DMS 273 (cell line): ENCODE measurements around the gene EFNB3.

ENCODE experiments used
- DNase-seq: peaks from one replicate; lab custom pipeline; 2025; ENCODE audit not compliant: unreplicated experiment; lab: John Stamatoyannopoulos, UW

The EFNB3 gene

GRCh38 chr17:7704601-7705268 lies at the start of gene EFNB3:
EFNB3 (plus strand) TSS chr17:7705202; CDS start chr17:7705599, 397 bp downstream.
- DNase-seq = peak; percentile 74

DNA sequence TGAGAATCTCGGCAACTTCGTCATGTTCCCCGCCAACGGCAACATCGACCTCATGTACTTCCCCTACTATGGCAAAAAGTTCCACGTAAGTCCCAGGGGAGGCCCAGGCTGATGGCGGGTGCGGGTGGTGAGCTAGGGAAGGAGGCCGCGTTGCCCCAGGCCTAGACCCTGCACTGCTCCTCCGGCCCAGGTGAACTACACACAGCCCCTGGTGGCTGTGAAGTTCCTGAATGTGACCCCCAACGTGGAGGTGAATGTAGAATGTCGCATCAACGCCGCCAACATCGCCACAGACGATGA lies 49.5 kb upstream of the EFNB3 start:
- no peak for DNase-seq

GRCh38 chr17:7656958-7657609 lies 47.9 kb upstream of the EFNB3 start:
- peak; percentile 22 for DNase-seq

GRCh38 chr17:7667656-7668406 lies 37.2 kb upstream of the EFNB3 start:
- DNase-seq = peak; percentile 68

DNA sequence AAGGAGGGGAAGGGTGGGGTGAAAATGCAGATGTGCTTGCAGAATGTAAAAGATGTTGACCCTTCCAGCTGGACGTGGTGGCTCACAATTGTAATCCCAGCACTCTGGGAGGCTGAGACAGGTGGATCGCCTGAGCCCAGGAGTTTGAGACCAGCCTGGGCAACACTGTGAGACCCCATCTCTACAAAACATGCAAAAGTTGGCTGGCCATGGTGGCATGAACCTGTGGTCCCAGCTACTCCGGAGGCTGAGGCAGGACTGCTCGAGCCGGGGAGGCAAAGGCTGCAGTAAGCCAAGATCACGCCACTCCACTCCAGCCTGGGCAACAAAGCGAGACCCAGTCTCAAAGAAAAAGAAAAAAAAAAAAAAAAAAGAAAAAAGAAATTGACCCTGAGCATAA lies 36.5 kb upstream of the EFNB3 start:
- DNase-seq = no peak

DNA sequence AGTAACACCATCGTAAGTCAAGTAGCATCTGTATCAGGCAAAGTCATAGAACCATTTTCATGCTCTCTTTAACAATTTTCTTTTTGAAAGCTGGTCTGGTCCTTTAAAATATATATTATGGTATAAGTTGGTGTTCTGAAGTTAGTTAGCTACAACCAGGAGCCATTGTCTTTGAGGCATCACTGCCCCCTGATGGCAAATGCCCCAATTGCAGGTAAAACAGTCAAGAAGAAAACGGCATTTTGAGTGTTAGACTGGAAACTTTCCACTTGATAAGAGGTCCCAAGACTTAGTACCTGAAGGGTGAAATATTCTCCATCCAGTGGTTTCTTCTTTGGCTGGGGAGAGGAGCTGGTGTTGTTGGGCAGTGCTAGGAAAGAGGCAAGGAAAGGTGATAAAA lies 31.8 kb upstream of the EFNB3 start:
- DNase-seq = peak; percentile 59

GRCh38 chr17:7674934-7675333 lies 30.1 kb upstream of the EFNB3 start:
- no peak for DNase-seq

- no peak for DNase-seq
Observed at GRCh38 chr17:7676533-7676932, 28.5 kb upstream of the EFNB3 start.

GRCh38 chr17:7677388-7678067 lies 27.5 kb upstream of the EFNB3 start:
- no peak for DNase-seq

- no peak for DNase-seq
Observed at GRCh38 chr17:7684851-7685532, 20.0 kb upstream of the EFNB3 start.

DNA sequence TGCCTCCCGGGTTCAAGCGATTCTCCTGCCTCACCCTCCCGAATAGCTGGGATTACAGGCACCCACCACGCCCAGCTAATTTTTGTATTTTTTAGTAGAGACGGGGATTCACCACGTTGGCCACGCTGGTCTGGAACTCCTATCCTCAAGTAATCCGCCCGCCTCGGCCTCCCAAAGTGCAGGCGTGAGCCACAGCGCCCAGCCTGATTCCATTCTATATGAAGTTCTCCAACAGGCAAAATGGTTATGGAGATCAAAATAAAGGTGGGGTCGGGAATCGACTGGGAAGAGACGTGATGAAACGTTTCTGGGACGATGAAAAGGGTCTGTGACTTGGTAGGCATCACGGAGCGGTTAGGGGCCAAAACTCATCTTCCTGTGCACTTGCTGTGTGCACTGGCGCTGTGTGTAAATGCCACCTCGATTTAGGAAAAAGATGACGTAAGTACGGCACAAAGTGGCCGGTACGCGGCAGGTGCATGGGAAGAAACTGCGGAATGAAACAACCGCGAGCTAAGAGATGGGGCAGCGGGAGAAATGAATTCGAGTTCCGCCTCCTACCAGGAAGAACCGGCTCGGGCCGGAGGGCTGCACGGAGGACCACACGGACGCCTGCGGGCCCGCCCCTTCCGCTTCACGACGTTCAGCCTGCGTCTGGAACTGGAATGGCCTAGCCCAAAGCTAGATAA lies 19.3 kb upstream of the EFNB3 start:
- DNase-seq = peak; percentile 92

DNA sequence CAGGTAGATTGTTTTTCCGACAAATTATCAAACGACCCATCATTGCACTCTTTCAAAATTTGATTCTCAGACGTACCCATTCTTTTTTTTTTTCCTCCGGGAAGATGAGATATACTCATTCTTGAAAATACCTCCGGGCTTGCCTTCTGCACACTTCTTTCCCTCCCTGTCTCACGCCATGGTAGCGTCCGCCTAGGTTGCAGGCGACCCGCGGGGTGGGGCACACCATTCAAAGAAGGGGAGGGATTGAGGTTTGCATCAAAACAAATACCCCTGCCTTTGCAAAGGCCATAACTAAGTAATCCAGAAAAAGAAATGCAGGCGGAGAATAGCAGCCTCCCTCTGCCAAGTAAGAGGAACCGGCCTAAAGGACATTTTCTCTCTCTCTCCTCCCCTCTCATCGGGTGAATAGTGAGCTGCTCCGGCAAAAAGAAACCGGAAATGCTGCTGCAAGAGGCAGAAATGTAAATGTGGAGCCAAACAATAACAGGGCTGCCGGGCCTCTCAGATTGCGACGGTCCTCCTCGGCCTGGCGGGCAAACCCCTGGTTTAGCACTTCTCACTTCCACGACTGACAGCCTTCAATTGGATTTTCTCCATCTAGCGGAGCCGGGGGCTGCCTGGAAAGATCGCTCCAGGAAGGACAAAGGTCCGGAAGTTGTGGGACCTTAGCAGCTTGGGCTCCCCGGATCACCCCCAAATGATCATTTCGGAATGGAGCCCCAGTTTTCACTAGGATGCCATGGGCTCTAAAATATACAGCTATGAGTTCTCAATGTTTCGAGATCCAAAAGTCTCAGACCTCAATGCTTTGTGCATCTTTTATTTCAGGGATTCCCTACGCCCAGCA lies 18.6 kb upstream of the EFNB3 start:
- DNase-seq = peak; percentile 90

DNA sequence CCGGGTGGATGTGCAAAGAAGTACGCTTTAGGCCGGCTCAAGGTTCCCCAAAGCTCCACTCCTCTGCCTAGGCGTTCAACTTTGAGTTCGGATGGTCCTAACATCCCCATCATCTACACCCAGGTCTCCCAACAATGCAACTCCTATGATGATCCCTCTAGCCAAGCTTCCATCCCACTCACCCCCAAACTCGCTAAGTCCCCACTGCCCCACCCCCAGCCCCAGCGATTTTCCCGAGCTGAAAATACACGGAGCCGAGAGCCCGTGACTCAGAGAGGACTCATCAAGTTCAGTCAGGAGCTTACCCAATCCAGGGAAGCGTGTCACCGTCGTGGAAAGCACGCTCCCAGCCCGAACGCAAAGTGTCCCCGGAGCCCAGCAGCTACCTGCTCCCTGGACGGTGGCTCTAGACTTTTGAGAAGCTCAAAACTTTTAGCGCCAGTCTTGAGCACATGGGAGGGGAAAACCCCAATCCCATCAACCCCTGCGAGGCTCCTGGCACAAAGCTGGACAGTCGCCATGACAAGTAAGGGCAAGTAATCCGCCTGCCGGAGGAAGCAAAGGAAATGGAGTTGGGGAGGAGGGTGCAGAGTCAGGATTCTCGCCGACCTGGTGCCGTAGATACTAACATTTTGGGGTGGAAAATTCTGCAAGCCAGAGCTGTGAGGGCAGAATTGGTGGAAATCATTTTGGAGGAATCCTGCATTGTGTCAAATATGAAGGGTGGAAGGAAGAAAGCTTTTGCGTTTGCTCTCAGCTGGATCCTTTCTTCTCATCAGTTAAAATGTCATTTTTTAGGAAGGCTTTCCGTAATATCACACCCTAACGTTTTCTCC lies 17.7 kb upstream of the EFNB3 start, which contains the start of gene TP53:
Gene TP53 (minus strand): TSS at position 419 of the 836 bp plus-strand sequence. CDS start 10,896 bp downstream, outside the sequence.
- DNase-seq = peak; percentile 94

DNA sequence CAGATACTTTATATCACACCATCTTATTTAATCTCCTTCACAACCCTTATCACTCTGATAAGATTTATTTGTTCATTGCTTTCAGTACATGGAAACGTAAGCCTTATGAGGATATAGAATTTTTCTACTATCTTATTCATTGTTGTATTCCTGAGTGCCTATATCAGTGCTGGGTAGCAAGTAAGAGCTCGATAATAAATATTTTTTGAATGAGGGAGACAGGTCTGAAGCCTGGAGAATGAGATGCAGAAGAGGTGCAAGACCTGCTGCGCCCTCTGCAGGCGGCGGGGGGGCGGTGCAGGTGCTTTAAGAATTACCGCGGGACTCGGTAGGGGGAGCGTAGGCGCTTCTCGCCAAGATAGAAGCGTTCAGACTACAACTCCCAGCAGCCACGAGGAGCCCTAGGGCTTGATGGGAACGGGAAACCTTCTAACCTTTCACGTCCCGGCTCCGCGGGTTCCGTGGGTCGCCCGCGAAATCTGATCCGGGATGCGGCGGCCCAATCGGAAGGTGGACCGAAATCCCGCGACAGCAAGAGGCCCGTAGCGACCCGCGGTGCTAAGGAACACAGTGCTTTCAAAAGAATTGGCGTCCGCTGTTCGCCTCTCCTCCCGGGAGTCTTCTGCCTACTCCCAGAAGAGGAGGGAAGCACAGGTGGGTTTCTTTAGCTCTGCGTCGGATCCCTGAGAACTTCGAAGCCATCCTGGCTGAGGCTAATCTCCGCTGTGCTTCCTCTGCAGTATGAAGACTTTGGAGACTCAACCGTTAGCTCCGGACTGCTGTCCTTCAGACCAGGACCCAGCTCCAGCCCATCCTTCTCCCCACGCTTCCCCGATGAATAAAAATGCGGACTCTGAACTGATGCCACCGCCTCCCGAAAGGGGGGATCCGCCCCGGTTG lies 16.8 kb upstream of the EFNB3 start, which contains the start of gene WRAP53:
Gene WRAP53 (plus strand): TSS at position 570 of the 900 bp plus-strand sequence. CDS start 172 bp downstream, at position 742.
- DNase-seq = peak; percentile 99

GRCh38 chr17:7688808-7689316 lies 16.1 kb upstream of the EFNB3 start:
- no peak for DNase-seq

DNA sequence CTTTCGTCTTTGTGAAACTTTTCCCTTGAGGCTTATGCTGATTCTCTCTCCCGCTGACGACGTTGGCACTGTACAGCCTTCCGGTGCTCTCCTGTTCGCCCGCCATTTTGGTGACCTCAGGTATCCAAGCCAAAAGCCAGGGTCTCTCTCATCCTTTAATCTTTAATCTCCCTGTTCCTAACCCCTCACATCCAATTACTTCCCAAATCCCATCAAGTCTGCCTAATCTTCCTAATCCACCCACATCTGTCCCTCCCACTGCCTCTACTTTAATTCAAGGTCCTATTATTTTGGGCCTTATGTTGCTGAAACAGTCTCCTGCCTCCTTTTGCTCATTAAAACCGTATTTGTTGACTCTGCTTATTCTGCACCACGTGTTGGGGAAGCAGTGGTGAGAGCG lies 9.4 kb upstream of the EFNB3 start:
- no peak for DNase-seq
